ENCODE results near the gene PKMYT1.

GRCh38 chr16:2999929-3000328 lies 19.7 kb upstream of the PKMYT1 start:
- TF ChIP-seq CTCF (IDR thresholded peaks at IDR 0.05) (no peak), POLR2A (IDR thresholded peaks at IDR 0.05) (no peak)
